RPMI7951 (cell line): Measurements from ENCODE around the gene FBXW8. TPM values are rescaled to one million over a fixed set of nuclear protein-coding genes. Genes with fewer than 3 reads are reported as not detected.

Experiments
- DNase-seq: peaks from one replicate; pipeline ENCODE4 v3.0.0-alpha.2; 2012; ENCODE audit warnings: low read depth
- total RNA-seq: library from RNA; depleted of rRNA; stranded (reverse); fragments of >200 nt; shearing (Covaris generic); gene quantifications from 2 replicates; pipeline ENCODE4 v1.2.3, GENCODE V29; 2014; rRNA removed

FBXW8 gene
- total RNA-seq, result 6.1 and 6.6 TPM in 2 replicates

- peak; percentile 76 for DNase-seq
These were observed at the start of gene FBXW8 for GRCh38 chr12:116910645-116911451. Gene FBXW8 (plus strand): TSS chr12:116910950. CDS start chr12:116911038, 88 bp downstream.

- peak; percentile 76 for DNase-seq
These were observed 49.4 kb upstream of the FBXW8 start for GRCh38 chr12:116861320-116861719.

GRCh38 chr12:116862167-116862566 lies 48.6 kb upstream of the FBXW8 start:
- DNase-seq, result no peak

- peak; percentile 52 for DNase-seq
These were observed 47.4 kb upstream of the FBXW8 start for GRCh38 chr12:116863275-116863767.

GRCh38 chr12:116864371-116865160 lies 46.2 kb upstream of the FBXW8 start:
- DNase-seq, result peak; percentile 50

- DNase-seq, result no peak
These were observed 43.2 kb upstream of the FBXW8 start for GRCh38 chr12:116867523-116867922.

- no peak for DNase-seq
These were observed 40.4 kb upstream of the FBXW8 start for GRCh38 chr12:116870306-116870705.

GRCh38 chr12:116874324-116874995 lies 36.3 kb upstream of the FBXW8 start:
- DNase-seq, result no peak

- DNase-seq, result no peak
These were observed 34.4 kb upstream of the FBXW8 start for GRCh38 chr12:116876151-116876869.

GRCh38 chr12:116878567-116879508 lies 31.9 kb upstream of the FBXW8 start:
- no peak for DNase-seq

GRCh38 chr12:116879509-116880212 lies 31.1 kb upstream of the FBXW8 start:
- no peak for DNase-seq

- no peak for DNase-seq
These were observed 30.4 kb upstream of the FBXW8 start for GRCh38 chr12:116880213-116880816.

- DNase-seq, result peak; percentile 25
These were observed 29.9 kb upstream of the FBXW8 start for GRCh38 chr12:116880817-116881324.

GRCh38 chr12:116881325-116881876 lies 29.3 kb upstream of the FBXW8 start, which contains the start of gene HRK:
Gene HRK (minus strand): TSS chr12:116881441. CDS start chr12:116881307, 134 bp downstream.
- no peak for DNase-seq

- DNase-seq, result no peak
These were observed 28.8 kb upstream of the FBXW8 start for GRCh38 chr12:116881877-116882507.

- DNase-seq, result peak; percentile 33
These were observed 28.0 kb upstream of the FBXW8 start for GRCh38 chr12:116882742-116883141.

- DNase-seq, result no peak
These were observed 25.9 kb upstream of the FBXW8 start for GRCh38 chr12:116884871-116885270.

- DNase-seq, result no peak
These were observed 25.3 kb upstream of the FBXW8 start for GRCh38 chr12:116885491-116885890.
